Kidney epithelial cell (primary cell): ENCODE results near the gene ABR. TPM values are rescaled to one million over a fixed set of nuclear protein-coding genes. Genes with fewer than 3 reads are reported as not detected.

Source experiments
- DNase-seq: peaks from one replicate; pipeline ENCODE4 v3.0.0-alpha.2; 2010; ENCODE audit warnings: low read depth
- H3K27me3 ChIP-seq: 2 replicates; pipeline ENCODE4 v1.6.0; 2011; ENCODE audit warnings: low read length; ENCODE audit not compliant: control insufficient read depth, insufficient read depth
- H3K36me3 ChIP-seq: 2 replicates; pipeline ENCODE4 v1.5.1; 2011; ENCODE audit warnings: low read length; ENCODE audit not compliant: control insufficient read depth, insufficient read depth
- H3K4me3 ChIP-seq: 2 replicates; pipeline ENCODE4 v1.5.1; 2011; ENCODE audit warnings: low read depth, mild to moderate bottlenecking, control low read depth, low read length
- CTCF ChIP-seq: IDR thresholded peaks from 2 replicates; pipeline ENCODE4 v1.5.1; 2011; ENCODE audit warnings: mild to moderate bottlenecking, moderate library complexity, low read length, control low read depth, inconsistent platforms; ENCODE audit not compliant: insufficient read depth, poor library complexity, severe bottlenecking
- total RNA-seq: library from RNA; depleted of rRNA; stranded (reverse); fragments of >200 nt; gene quantifications from 2 replicates; pipeline ENCODE4 v1.2.3, GENCODE V29; 2015

ABR gene
- total RNA-seq, 1 donor from 2014 or later = 141 TPM

- no peak overlapping the region for H3K4me3 ChIP-seq
- TF ChIP-seq CTCF = no peak
- H3K27me3 ChIP-seq = no peaks in the 10 kb centered on the region
- peak; percentile 74 for DNase-seq
- no peaks in the 10 kb centered on the region for H3K36me3 ChIP-seq
Measured at GRCh38 chr17:1087381-1088241, 92.2 kb downstream of the ABR start.

- no peak for TF ChIP-seq CTCF
- Histone ChIP-seq H3K36me3 (no peaks in the 10 kb centered on the region), H3K4me3 (no peak overlapping the region), H3K27me3 (no peaks in the 10 kb centered on the region)
- DNase-seq = no peak
Measured at GRCh38 chr17:1083451-1084187, 96.2 kb downstream of the ABR start.

GRCh38 chr17:1082579-1082978, 97.2 kb downstream of the ABR start:
- DNase-seq = no peak
- TF ChIP-seq CTCF = no peak
- Histone ChIP-seq H3K4me3 (no peak overlapping the region), H3K36me3 (no peaks in the 10 kb centered on the region), H3K27me3 (no peaks in the 10 kb centered on the region)

GRCh38 chr17:1078831-1079561, 100.8 kb downstream of the ABR start:
- Histone ChIP-seq H3K4me3 (no peak overlapping the region), H3K27me3 (no peaks in the 10 kb centered on the region), H3K36me3 (no peaks in the 10 kb centered on the region)
- no peak for DNase-seq
- TF ChIP-seq CTCF = no peak

- Histone ChIP-seq H3K36me3 (no peaks in the 10 kb centered on the region), H3K27me3 (no peaks in the 10 kb centered on the region), H3K4me3 (no peak overlapping the region)
- DNase-seq = no peak
- TF ChIP-seq CTCF = no peak
Measured at GRCh38 chr17:1077986-1078711, 101.6 kb downstream of the ABR start.
